Endometrium (tissue), 2 donors: ENCODE results near the gene IGF1R.

Experiments used
- FAIRE-seq: peaks from 2 replicates; lab custom pipeline; 2012; peaks lifted over from hg19 to GRCh38; lab: Jason Lieb, UNC
- donor health status: control.
- donor health status: control.

The IGF1R gene

DNA sequence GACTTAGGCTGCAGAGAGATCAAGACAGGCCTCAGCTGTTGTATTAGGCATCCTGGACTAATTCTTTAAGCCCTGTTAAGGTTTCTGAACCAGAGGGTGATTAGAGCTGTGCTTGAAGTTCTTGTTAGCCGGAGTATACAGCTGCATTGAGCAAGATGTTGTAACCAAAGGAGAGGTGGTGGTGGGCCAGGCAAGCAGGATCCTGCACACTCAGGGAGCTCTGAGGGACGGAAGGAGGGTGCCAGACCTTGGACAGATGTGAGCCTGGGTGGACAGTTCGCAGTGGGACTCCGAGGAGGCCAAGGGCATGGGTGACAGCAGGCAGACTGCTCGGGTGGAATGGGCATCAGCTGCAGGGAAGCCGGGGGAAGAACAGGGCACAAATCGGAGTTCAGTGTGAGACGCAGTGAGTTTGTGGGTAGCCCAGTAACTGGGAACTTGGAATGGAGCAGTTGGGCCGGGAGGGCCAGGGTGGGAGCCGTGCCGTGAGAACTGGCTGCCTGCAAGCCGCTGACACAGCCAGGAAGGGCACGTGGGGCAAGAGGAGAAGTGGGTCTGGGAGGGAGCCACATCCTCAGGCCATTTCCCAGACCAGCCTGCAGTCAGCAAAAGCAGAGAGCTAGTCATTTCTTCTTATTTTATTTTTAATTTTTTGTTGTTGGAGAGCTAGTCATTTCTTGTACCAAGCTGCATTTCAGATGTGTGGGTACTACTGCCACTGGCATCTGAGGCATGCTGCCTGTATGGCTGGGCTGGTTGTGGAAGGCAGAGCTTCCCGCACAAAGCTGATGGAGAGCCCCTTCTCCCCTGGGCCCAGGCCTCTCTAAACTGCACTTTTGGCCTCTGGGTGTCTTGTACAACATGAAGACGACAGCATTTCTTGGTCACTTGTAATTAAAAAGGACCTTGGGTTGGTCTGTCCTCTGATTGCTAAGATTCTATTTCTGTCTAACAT lies 298.2 kb downstream of the IGF1R start:
- FAIRE-seq, result no peak

DNA sequence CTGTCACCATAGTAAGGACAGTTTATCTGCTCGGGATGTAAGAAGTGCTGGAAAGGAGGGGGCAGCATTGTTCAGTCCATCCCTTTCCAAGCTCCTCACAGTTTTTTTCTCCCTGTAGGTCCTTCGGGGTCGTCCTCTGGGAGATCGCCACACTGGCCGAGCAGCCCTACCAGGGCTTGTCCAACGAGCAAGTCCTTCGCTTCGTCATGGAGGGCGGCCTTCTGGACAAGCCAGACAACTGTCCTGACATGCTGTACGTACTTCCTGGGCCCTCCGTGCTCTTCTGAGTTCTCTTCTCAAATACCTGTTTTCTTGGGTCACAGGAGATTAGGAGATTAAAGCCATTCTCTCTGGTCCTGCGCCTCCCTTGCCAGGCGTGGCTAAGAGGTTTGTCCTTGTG lies 300.1 kb downstream of the IGF1R start:
- FAIRE-seq, result no peak

DNA sequence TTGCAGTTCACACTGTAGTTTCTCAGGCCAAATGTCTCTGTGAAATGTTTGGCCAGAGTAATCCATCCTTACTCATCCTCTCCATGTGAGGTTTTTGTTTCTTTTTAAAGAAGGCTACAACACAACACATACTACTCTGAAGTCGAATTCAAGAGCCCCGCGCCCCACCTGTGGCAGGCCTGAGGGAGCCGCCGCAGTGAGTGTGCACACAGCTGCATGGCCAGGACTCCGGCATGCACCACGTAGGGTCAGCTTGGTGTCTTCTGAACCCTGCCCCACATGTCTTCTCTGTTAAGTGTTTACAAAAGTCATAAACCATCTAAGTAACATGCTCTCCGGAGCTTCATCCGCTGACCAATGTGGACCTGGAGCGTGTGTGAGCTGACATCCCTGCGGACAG lies 300.6 kb downstream of the IGF1R start:
- no peak for FAIRE-seq

DNA sequence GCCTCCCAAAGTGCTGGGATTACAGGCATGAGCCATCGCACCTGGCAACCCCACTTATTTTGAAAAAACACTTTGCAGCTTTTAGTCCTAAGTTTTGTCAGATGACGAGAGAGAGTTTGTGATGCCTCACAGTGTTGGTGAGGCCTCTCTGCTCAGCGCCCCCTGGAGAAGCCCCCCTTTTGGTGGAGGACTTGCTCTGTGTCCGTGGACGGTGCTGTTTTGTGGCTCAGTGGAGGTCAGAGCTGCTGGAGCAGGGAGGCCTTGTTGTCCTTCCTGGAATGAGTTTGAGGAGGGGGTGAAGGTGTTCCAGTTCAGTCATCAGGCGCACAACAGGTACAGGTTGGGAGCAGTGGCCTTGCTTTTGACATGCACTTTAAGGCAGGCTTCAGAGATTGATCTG lies 301.3 kb downstream of the IGF1R start:
- no peak for FAIRE-seq

DNA sequence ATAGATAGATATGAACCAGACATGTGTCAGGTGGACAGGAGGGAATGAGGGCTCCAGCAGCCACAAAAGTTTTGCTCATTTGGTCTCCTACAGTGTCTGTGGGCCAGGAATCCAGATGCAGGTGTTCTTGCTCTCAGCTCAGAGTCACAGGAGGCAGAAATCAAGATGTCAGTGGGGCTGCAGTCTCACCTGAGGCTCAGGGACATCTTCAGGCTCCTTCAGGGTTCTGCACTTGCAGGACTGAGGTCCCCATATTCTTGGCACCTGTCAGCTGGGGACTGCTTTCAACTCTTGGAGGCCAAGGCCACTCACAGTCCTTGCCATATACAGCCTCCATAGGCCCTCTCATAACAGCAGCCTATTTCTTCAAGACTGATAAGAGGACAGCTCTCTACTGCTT lies 301.9 kb downstream of the IGF1R start:
- no peak for FAIRE-seq

DNA sequence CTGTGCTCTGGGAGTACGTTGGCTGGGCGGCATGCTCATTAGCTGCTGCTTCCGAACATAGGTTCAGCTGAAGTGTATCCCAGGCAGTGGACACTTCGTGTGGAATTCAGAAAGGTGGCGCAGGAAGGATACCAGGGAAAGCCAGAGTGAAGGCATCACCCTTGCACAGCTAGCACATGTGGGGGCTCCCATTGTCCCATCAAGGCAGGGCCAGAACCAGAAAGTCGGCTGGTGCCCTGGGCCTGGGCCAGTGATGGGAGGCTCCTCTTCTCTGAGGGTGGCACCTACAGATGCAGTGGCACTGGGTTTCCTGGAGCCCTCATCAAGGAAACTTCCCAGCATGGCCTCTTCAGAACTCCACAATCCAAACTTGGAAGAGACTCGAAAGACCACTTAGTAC lies 302.7 kb downstream of the IGF1R start:
- no peak for FAIRE-seq

DNA sequence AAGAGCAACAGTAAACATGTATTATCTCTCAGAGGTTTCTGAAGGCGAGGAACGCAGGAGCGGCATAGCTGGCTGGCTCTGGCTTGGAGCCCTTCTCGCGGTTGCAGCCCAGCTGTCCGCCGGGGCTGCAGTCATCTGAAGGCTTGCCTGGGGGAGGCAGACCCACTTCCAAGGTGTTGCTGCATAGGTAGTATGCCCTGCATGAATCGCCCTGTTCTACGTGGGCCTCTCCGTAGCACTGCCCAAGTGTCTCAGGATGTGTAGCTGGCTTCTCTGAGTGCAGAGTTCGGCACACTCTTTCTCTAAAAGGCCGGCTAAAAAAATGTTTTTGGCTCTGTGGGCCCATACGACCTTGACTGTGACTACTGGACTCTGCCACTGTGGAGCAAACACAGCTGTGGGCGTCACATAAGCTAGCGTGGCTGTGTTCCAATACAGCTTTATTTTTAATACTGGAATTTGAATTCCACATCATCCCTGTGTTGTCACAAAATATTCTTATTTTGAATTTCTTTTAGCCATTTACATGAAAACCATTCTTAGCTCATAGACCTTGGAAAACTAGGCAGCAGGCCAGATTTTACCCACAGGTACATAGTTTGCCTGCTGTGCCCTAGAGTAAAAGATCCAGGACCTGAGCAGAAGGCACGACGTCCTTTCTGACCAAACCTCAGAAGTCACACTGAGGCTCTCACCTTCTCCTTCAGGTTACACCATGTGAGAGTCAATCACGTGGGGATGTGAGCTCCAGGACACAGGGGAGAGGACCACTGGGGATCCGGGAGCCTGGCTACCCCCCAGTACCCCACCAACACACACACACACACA lies 303.4 kb downstream of the IGF1R start:
- FAIRE-seq, result no peak

DNA sequence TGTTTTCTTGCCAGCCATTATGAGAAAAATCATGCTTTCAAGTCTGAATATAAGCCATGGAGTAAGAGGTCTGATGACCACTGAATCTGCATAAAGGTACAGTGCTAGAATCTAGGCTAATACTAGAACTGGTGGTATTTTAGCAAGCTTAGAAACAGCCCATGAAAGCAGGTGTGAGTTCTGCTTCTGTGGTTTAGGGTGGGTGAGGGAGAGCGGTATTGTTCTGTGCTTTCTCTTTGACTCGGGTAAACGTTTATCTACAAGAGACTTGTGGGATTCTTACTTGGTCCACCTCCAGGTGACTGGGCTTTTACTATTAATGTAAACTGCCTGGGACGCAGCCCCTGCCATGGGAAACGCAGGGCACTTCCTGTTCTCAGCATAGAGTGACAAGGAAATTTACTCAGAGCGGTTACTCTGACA lies 304.1 kb downstream of the IGF1R start:
- no peak for FAIRE-seq

DNA sequence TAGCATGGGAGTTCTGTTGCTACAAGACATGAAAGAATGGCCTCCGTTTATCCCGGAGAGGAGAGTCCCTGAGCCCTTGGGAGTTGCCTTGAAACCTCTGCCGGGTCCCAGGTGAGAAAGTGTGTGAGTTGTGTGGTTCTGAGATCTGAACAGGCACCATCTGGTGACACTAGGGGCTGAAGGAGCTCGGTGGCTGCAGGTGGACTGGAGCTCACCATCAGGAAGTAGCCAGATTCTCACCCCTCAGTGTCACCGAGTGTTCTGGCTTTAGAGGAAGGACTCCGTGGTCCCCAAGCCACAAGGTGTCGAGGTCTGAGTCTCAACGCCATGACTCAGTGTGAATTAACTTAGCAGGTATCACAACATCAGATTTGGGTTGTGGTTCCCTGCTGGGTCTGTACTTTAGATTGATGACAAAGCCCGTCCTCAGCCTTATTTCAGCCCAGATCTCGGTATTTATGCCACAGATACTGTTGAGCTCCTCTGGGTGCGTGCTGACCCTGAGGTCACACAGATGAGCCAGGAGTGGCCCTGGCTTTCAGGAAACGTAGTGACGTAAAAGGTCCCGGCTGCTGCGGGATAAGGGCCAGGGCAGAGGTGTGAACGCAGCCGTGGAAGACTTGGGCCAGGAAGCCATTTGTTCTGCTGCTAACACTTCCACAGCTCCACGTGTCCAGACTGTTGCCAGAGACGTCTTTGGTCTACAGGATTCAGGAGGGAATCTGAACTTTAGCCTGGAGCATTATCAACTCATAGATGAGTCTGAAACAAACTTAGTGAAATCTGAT lies 304.9 kb downstream of the IGF1R start:
- FAIRE-seq, result no peak

DNA sequence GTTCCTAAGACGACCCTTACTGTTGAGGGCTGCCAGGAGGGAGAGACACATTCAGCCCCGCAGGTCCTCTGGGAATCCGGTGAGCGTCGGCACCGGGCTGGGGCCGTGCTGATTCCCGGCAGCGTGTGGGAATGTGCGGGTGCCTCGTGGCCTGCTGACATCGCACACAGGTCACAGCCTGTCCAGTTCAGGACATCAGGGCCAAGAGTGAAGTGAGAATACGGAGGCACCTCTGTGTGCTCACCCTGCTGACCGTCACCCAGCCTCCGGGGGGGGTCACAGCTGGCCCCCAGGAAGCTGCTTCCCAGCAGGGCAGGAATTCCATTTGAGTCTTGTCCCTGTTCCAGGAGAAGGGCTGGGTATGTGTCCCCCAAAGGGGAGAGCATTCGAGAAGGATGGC lies 305.6 kb downstream of the IGF1R start:
- FAIRE-seq, result no peak

DNA sequence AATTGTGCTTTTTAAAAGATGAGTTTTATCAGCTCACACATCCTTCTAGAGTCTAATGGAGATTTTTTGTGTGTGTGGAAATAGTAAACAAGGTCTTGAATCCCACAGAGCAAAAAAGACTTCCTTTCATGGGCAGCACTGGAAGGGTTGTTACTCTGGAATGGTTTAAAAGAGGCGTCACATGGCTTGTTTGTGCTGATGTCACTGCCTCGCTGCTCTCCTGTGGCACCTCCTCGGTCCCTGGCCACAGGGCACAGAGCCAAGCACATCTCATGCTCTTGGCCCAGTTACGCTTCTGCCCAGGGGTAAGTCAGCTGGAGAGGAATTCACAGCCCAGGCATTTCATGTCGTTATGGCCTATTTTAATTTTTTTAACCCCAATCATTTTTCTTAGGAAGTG lies 306.1 kb downstream of the IGF1R start:
- FAIRE-seq, result no peak

DNA sequence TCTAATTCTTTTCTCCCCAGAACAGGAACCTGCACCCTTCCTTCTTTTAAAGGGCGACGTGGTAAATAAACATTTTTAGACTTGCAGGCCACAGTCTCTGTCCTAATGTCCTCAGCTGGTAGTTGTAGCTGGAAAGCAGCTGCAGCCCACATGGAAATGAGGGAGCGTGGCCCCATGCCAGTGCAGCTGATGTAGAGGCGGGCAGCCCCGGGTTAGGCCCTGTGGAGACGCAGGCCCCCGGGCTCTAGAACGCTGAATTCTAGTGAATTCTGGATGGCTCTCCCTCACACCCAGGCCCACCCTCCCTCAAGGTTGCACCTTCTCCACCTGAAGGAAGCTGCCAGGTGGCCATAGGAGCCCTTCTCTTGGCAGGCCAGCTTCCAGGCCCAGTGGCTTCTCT lies 307.0 kb downstream of the IGF1R start:
- FAIRE-seq, result no peak

DNA sequence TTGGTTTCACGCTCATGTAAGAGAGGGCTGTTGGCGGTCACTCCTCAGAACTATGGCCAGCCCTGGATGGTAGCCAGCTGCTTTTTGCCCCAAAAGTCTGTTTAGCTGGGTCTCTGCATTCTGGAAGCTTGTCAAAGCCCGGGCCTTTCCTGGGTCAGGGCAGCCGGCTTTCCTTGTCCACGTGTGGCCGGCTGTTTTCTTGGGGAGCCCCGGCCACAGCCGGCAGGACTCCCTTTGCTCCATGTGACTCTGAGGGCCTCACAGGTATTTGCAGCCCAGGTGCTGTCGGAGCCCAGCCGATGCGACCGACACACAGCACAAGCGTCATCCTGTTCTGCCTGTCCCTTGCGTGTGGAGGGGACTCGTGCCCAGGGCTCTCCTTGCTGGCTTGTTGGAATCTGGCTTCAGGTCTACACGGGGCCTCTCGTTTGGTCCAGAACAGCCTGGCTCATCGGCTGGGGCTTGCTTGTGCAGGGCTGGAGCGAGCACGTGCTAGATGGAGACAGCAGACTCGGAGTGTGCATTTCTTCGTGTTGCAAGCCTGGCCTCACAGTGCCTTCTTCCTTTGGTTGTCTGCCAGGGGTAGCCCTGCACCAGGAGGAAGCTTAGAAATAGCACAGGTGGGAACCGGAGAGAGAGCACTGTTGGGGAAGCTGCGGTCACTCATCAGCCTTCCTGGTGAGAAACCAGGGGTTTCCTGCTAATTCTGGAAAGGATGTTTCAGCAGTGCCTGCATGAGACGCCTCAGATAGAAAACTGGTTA lies 307.8 kb downstream of the IGF1R start:
- no peak for FAIRE-seq

DNA sequence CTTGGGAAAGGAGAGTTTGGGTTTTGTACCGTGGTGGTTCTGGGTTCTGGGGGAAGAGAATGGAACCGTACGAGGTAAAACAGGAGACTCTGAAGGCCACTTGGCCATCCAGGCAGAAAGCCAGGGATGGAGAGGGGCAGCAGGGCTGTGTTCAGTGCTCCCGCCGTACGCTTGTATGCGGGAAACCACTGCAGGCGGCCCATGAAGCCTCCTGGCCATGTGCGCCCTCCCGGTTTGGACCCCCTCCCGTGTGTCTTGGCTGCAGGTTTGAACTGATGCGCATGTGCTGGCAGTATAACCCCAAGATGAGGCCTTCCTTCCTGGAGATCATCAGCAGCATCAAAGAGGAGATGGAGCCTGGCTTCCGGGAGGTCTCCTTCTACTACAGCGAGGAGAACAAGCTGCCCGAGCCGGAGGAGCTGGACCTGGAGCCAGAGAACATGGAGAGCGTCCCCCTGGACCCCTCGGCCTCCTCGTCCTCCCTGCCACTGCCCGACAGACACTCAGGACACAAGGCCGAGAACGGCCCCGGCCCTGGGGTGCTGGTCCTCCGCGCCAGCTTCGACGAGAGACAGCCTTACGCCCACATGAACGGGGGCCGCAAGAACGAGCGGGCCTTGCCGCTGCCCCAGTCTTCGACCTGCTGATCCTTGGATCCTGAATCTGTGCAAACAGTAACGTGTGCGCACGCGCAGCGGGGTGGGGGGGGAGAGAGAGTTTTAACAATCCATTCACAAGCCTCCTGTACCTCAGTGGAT lies 308.6 kb downstream of the IGF1R start:
- FAIRE-seq, result no peak

DNA sequence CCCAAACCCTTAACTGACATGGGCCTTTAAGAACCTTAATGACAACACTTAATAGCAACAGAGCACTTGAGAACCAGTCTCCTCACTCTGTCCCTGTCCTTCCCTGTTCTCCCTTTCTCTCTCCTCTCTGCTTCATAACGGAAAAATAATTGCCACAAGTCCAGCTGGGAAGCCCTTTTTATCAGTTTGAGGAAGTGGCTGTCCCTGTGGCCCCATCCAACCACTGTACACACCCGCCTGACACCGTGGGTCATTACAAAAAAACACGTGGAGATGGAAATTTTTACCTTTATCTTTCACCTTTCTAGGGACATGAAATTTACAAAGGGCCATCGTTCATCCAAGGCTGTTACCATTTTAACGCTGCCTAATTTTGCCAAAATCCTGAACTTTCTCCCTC lies 309.3 kb downstream of the IGF1R start:
- no peak for FAIRE-seq

DNA sequence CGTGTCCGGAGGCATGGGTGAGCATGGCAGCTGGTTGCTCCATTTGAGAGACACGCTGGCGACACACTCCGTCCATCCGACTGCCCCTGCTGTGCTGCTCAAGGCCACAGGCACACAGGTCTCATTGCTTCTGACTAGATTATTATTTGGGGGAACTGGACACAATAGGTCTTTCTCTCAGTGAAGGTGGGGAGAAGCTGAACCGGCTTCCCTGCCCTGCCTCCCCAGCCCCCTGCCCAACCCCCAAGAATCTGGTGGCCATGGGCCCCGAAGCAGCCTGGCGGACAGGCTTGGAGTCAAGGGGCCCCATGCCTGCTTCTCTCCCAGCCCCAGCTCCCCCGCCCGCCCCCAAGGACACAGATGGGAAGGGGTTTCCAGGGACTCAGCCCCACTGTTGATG lies 309.7 kb downstream of the IGF1R start:
- no peak for FAIRE-seq

DNA sequence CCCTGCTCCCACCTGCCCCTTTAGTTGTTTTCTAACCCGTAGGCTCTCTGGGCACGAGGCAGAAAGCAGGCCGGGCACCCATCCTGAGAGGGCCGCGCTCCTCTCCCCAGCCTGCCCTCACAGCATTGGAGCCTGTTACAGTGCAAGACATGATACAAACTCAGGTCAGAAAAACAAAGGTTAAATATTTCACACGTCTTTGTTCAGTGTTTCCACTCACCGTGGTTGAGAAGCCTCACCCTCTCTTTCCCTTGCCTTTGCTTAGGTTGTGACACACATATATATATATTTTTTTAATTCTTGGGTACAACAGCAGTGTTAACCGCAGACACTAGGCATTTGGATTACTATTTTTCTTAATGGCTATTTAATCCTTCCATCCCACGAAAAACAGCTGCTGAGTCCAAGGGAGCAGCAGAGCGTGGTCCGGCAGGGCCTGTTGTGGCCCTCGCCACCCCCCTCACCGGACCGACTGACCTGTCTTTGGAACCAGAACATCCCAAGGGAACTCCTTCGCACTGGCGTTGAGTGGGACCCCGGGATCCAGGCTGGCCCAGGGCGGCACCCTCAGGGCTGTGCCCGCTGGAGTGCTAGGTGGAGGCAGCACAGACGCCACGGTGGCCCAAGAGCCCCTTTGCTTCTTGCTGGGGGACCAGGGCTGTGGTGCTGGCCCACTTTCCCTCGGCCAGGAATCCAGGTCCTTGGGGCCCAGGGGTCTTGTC lies 310.7 kb downstream of the IGF1R start:
- FAIRE-seq, result no peak

DNA sequence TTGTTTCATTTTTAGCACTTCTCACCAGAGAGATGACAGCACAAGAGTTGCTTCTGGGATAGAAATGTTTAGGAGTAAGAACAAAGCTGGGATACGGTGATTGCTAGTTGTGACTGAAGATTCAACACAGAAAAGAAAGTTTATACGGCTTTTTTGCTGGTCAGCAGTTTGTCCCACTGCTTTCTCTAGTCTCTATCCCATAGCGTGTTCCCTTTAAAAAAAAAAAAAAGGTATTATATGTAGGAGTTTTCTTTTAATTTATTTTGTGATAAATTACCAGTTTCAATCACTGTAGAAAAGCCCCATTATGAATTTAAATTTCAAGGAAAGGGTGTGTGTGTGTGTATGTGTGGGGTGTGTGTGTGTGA lies 311.3 kb downstream of the IGF1R start:
- FAIRE-seq, result no peak

DNA sequence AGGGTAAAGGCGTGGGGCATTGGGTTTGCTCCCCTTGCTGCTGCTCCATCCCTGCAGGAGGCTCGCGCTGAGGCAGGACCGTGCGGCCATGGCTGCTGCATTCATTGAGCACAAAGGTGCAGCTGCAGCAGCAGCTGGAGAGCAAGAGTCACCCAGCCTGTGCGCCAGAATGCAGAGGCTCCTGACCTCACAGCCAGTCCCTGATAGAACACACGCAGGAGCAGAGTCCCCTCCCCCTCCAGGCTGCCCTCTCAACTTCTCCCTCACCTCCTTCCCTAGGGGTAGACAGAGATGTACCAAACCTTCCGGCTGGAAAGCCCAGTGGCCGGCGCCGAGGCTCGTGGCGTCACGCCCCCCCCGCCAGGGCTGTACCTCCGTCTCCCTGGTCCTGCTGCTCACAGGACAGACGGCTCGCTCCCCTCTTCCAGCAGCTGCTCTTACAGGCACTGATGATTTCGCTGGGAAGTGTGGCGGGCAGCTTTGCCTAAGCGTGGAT lies 312.3 kb downstream of the IGF1R start:
- no peak for FAIRE-seq

DNA sequence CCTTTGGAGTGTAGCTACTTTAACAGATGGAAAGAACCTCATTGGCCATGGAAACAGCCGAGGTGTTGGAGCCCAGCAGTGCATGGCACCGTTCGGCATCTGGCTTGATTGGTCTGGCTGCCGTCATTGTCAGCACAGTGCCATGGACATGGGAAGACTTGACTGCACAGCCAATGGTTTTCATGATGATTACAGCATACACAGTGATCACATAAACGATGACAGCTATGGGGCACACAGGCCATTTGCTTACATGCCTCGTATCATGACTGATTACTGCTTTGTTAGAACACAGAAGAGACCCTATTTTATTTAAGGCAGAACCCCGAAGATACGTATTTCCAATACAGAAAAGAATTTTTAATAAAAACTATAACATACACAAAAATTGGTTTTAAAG lies 315.1 kb downstream of the IGF1R start:
- FAIRE-seq, result no peak
